ENCODE data around the gene FGF7.

DNA sequence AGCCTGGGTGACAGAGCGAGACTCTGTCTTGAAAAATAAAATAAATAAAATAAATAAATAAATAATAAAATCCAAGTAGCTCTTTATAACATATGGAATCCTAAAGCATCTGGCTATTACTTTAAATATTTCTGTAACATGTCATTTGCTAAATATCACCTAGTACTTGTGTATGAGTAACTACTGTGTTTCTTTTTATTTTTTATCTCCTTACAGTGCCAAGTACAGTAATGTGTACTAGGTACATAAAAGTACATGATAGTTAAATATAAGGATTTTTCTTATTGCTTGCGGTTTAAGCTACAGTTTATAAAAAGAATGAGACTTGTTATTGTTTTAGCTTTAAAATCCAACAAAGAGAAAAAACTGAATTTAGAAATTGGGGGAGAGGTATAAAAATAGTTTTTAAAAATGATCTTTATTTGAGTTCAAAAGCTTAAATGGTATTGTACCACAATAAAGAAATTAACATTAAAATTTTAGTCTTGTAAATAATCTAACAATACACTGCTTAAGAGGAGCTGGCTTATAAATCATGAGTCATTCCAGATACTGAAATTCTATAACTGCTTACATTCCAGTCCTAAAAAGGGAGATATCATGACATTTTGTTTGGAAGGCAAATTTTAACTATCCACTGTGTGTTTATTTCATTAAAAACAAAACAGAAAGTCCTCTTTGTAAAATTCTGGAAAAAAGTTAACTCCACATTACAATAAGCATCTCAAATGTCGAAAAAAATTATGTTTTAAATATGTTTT is 73.1 kb downstream of the FGF7 start:
- TF ChIP-seq, protein P1, sequence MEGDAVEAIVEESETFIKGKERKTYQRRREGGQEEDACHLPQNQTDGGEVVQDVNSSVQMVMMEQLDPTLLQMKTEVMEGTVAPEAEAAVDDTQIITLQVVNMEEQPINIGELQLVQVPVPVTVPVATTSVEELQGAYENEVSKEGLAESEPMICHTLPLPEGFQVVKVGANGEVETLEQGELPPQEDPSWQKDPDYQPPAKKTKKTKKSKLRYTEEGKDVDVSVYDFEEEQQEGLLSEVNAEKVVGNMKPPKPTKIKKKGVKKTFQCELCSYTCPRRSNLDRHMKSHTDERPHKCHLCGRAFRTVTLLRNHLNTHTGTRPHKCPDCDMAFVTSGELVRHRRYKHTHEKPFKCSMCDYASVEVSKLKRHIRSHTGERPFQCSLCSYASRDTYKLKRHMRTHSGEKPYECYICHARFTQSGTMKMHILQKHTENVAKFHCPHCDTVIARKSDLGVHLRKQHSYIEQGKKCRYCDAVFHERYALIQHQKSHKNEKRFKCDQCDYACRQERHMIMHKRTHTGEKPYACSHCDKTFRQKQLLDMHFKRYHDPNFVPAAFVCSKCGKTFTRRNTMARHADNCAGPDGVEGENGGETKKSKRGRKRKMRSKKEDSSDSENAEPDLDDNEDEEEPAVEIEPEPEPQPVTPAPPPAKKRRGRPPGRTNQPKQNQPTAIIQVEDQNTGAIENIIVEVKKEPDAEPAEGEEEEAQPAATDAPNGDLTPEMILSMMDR (IDR thresholded peaks at IDR 0.05) = no peak
- no peak for TF ChIP-seq EZH2 (IDR thresholded peaks at IDR 0.05; ENCODE audit: borderline replicate concordance, insufficient read depth, low read depth, low read length, poor library complexity, severe bottlenecking)
